Measurements from ENCODE around the gene SLC25A47. TPM values are rescaled to one million over a fixed set of nuclear protein-coding genes. Genes with fewer than 3 reads are reported as not detected.

Gene SLC25A47
- total and polyA plus RNA-seq, 3 donors from 2014 or later: 0.37 to 0.87 (median 0.78) TPM

GRCh38 chr14:100329233-100330006 lies 6.3 kb downstream of the SLC25A47 start:
- Histone ChIP-seq H3K27ac (no peak overlapping the region), H3K36me3 (ENCODE audit: low read depth, missing control alignments) (no peaks in the 10 kb centered on the region), H3K4me3 (no peak overlapping the region), H3K27me3 (no peaks in the 10 kb centered on the region), H3K4me1 (no peaks in the 10 kb centered on the region), H3K9me3 (no peaks in the 10 kb centered on the region)
- no peak for DNase-seq
- TF ChIP-seq POLR2A (IDR thresholded peaks at IDR 0.05) (no peak), CTCF (IDR thresholded peaks at IDR 0.05) (no peak)
- intact Hi-C loops (cut with DNase I; ENCODE audit: low total_unique reads): no loop called here
- 87 to 88% methylated on average over 33 to 35 of the region's 36 CpGs for WGBS, 2 donors

- Histone ChIP-seq H3K27me3 (no peaks in the 10 kb centered on the region), H3K9me3 (no peaks in the 10 kb centered on the region), H3K27ac (no peak overlapping the region), H3K4me3 (no peak overlapping the region), H3K36me3 (ENCODE audit: low read depth, missing control alignments) (no peaks in the 10 kb centered on the region), H3K4me1 (no peaks in the 10 kb centered on the region)
- 89 to 96% methylated on average over 9 to 11 of the region's 11 CpGs for WGBS, 2 donors
- intact Hi-C loops (cut with DNase I; ENCODE audit: low total_unique reads): no loop called here
- TF ChIP-seq POLR2A (IDR thresholded peaks at IDR 0.05): no peak
- no peak for TF ChIP-seq CTCF (IDR thresholded peaks at IDR 0.05)
- no peak for DNase-seq
Observed at GRCh38 chr14:100330007-100330344, 6.8 kb downstream of the SLC25A47 start.

- Histone ChIP-seq H3K36me3 (ENCODE audit: low read depth, missing control alignments) (no peaks in the 10 kb centered on the region), H3K9me3 (no peaks in the 10 kb centered on the region), H3K27me3 (no peaks in the 10 kb centered on the region), H3K27ac (no peak overlapping the region), H3K4me3 (no peak overlapping the region), H3K4me1 (no peaks in the 10 kb centered on the region)
- intact Hi-C loops (cut with DNase I; ENCODE audit: low total_unique reads): no loop called here
- DNase-seq: no peak
- 63 to 83% methylated on average over 4 to 13 of the region's 13 CpGs for WGBS, 2 donors
- TF ChIP-seq POLR2A (IDR thresholded peaks at IDR 0.05): no peak
- TF ChIP-seq CTCF (IDR thresholded peaks at IDR 0.05): no peak
Observed at GRCh38 chr14:100330388-100330931, 7.3 kb downstream of the SLC25A47 start.

- WGBS, 2 donors: 84 to 90% methylated on average over 10 to 11 of the region's 11 CpGs
- DNase-seq: no peak
- TF ChIP-seq POLR2A (IDR thresholded peaks at IDR 0.05): no peak
- no peak for TF ChIP-seq CTCF (IDR thresholded peaks at IDR 0.05)
- Histone ChIP-seq H3K27ac (no peak overlapping the region), H3K4me1 (no peaks in the 10 kb centered on the region), H3K9me3 (no peaks in the 10 kb centered on the region), H3K4me3 (no peak overlapping the region), H3K27me3 (no peaks in the 10 kb centered on the region), H3K36me3 (ENCODE audit: low read depth, missing control alignments) (no peaks in the 10 kb centered on the region)
- intact Hi-C loops (cut with DNase I; ENCODE audit: low total_unique reads): no loop called here
Observed at GRCh38 chr14:100332071-100332639, 9.0 kb downstream of the SLC25A47 start.
